Kidney (tissue), 14 donors: ENCODE data around the gene ZBED2. TPM values are rescaled to one million over a fixed set of nuclear protein-coding genes. Genes with fewer than 3 reads are reported as not detected.

Experiments
- DNase-seq, 5 donors: peaks; one replicate each; pipeline ENCODE4 v3.0.0-alpha.2; 2013 to 2020
- FAIRE-seq: peaks from 2 replicates; lab custom pipeline; 2012; peaks lifted over from hg19 to GRCh38; lab: Jason Lieb, UNC
- H3K27ac ChIP-seq, 2 donors: one replicate each; pipeline ENCODE4 v1.7.0; 2013; ENCODE audit warnings: low read depth in 2 of 2, low read length in 2 of 2, inconsistent platforms in 1 of 2
- H3K27me3 ChIP-seq: one replicate; pipeline ENCODE4 v1.7.1; 2013; ENCODE audit warnings: low read length, inconsistent platforms; ENCODE audit not compliant: control insufficient read depth, insufficient read depth
- H3K36me3 ChIP-seq, 3 donors: one replicate each; pipeline versions ENCODE4 v1.7.0 to v1.7.1; 2013; ENCODE audit warnings: low read length in 3 of 3, control low read depth in 1 of 3, inconsistent platforms in 1 of 3; ENCODE audit not compliant: insufficient read depth in 3 of 3, control insufficient read depth in 2 of 3
- H3K4me1 ChIP-seq, 3 donors: one replicate each; pipeline versions ENCODE4 v1.7.0 to v1.7.1; 2013; ENCODE audit warnings: low read length in 3 of 3, inconsistent platforms in 1 of 3, low read depth in 1 of 3; ENCODE audit not compliant: control insufficient read depth in 2 of 3, insufficient read depth in 2 of 3
- H3K4me3 ChIP-seq, 3 donors: one replicate each; pipeline versions ENCODE4 v1.7.0 to v1.8.1; 2013; ENCODE audit warnings: low read length in 3 of 3, control low read depth in 1 of 3, inconsistent platforms in 1 of 3
- H3K9ac ChIP-seq, 3 donors: one replicate each; pipeline versions ENCODE4 v1.7.0 to v1.7.1; 2013; ENCODE audit warnings: low read length in 3 of 3, control low read depth in 1 of 3, inconsistent platforms in 1 of 3
- H3K9me3 ChIP-seq, 3 donors: one replicate each; pipeline versions ENCODE4 v1.7.0 to v1.7.1; 2013; ENCODE audit warnings: low read length in 3 of 3, control low read depth in 1 of 3, inconsistent platforms in 1 of 3; ENCODE audit not compliant: control insufficient read depth in 2 of 3, insufficient read depth in 1 of 3
- CTCF ChIP-seq: IDR thresholded peaks from 3 replicates; pipeline ENCODE4 v1.5.1; 2012; ENCODE audit warnings: mild to moderate bottlenecking, moderate library complexity, borderline replicate concordance; ENCODE audit not compliant: insufficient read depth; ENCODE audit errors: extremely low read depth
- intact Hi-C: fragments of 100-400 bp; cut with DNase I; formaldehyde crosslinking; loops from one replicate; pipeline ENCODE4 v1.11.1; 2022
- polyA plus RNA-seq: library from polyadenylated mRNA; stranded (reverse); fragments of 350-450 nt; fragmentation: Illumina TruSeq; extraction: RNeasy Lipid Tissue Mini Kit (QIAGEN cat#74804); gene quantifications from one replicate; pipeline ENCODE4 v1.2.3, GENCODE V29; 2014; ENCODE audit warnings: low read depth, low replicate concordance; ENCODE audit not compliant: insufficient read depth
- total RNA-seq: library from RNA; stranded (reverse); fragmentation: NEBNext Ultra II Directional; extraction: Animal tissue kit (Norgen Biotek cat#: 25700); gene quantifications from one replicate; pipeline ENCODE4 v1.2.1, GENCODE V29; 2021
- donor health status: control.
- donor health status: control.
- donor health status: control.
- donor health status: control.
- donor health status: control.
- donor health status: DM: yes; HTN: yes; CAD: no.
- donor health status: Normal renal cell carcinoma (clear cell type).

ZBED2 gene
- total and polyA plus RNA-seq, 2 donors from 2014 or later, result 0.54 to 0.66 TPM

GRCh38 chr3:111571282-111571681 is 23.9 kb downstream of the ZBED2 start:
- no peak overlapping the region for H3K4me3 ChIP-seq
- FAIRE-seq, result no peak
- intact Hi-C loops, result no loop called here
- no peak for DNase-seq
- no peaks in the 10 kb centered on the region for H3K4me1 ChIP-seq
- TF ChIP-seq CTCF, result no peak
- H3K9me3 ChIP-seq, result no peaks in the 10 kb centered on the region
- no peaks in the 10 kb centered on the region for H3K27me3 ChIP-seq
- H3K36me3 ChIP-seq, result no peaks in the 10 kb centered on the region
- no peak overlapping the region for H3K27ac ChIP-seq
- no peak overlapping the region for H3K9ac ChIP-seq

GRCh38 chr3:111570404-111571030 is 24.6 kb downstream of the ZBED2 start:
- Histone ChIP-seq H3K27me3 (no peaks in the 10 kb centered on the region), H3K4me1 (no peaks in the 10 kb centered on the region), H3K27ac (no peak overlapping the region), H3K9me3 (no peaks in the 10 kb centered on the region), H3K9ac (no peak overlapping the region), H3K36me3 (no peaks in the 10 kb centered on the region), H3K4me3 (no peak overlapping the region)
- FAIRE-seq (no peak), DNase-seq (no peak)
- no peak for TF ChIP-seq CTCF
- intact Hi-C loops, result no loop called here

GRCh38 chr3:111568911-111569310 is 26.2 kb downstream of the ZBED2 start:
- Histone ChIP-seq H3K27me3 (no peaks in the 10 kb centered on the region), H3K36me3 (no peaks in the 10 kb centered on the region), H3K4me3 (no peak overlapping the region), H3K4me1 (no peaks in the 10 kb centered on the region), H3K9me3 (no peaks in the 10 kb centered on the region), H3K9ac (no peak overlapping the region), H3K27ac (no peak overlapping the region)
- no peak for TF ChIP-seq CTCF
- intact Hi-C loops, result no loop called here
- FAIRE-seq (no peak), DNase-seq (no peak)

GRCh38 chr3:111568355-111568754 is 26.8 kb downstream of the ZBED2 start:
- H3K4me3 ChIP-seq, result no peak overlapping the region
- DNase-seq (no peak), FAIRE-seq (no peak)
- intact Hi-C loops, result no loop called here
- no peaks in the 10 kb centered on the region for H3K27me3 ChIP-seq
- TF ChIP-seq CTCF, result no peak
- H3K9me3 ChIP-seq, result no peaks in the 10 kb centered on the region
- H3K36me3 ChIP-seq, result no peaks in the 10 kb centered on the region
- no peaks in the 10 kb centered on the region for H3K4me1 ChIP-seq
- no peak overlapping the region for H3K27ac ChIP-seq
- no peak overlapping the region for H3K9ac ChIP-seq
